ENCODE measurements around the gene ATP8B1.

DNA sequence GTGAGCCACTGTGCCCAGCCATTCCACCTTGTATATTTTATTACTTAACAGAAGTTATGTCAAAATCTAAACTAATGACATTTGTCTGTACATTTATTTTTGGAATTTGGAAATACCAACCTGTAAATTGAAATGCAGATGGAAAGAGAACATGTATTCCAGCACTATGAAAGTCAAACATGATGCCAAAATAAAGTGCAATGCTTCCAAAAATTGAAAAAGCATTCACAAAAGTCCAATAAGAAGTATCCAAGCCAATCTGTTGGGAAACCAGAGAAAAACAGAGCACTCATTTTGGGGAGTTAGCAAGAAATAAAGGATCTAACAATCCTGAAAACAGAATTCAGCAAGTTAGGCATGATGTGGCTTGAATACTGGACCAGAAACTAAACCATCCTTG lies 151.2 kb downstream of the ATP8B1 start:
- TF ChIP-seq, protein P1, sequence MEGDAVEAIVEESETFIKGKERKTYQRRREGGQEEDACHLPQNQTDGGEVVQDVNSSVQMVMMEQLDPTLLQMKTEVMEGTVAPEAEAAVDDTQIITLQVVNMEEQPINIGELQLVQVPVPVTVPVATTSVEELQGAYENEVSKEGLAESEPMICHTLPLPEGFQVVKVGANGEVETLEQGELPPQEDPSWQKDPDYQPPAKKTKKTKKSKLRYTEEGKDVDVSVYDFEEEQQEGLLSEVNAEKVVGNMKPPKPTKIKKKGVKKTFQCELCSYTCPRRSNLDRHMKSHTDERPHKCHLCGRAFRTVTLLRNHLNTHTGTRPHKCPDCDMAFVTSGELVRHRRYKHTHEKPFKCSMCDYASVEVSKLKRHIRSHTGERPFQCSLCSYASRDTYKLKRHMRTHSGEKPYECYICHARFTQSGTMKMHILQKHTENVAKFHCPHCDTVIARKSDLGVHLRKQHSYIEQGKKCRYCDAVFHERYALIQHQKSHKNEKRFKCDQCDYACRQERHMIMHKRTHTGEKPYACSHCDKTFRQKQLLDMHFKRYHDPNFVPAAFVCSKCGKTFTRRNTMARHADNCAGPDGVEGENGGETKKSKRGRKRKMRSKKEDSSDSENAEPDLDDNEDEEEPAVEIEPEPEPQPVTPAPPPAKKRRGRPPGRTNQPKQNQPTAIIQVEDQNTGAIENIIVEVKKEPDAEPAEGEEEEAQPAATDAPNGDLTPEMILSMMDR (conservative IDR thresholded peaks at IDR 0.05; ENCODE audit: low read depth, low read length), result no peak
- TF ChIP-seq MXI1 (IDR thresholded peaks at IDR 0.05; ENCODE audit: borderline replicate concordance, low read depth, low read length) (no peak), POLR2A (IDR thresholded peaks at IDR 0.05; ENCODE audit: low read depth, low read length) (no peak), RFX5 (IDR thresholded peaks at IDR 0.05; ENCODE audit: low read depth, low read length) (no peak), BHLHE40 (IDR thresholded peaks at IDR 0.05; ENCODE audit: low read depth, low read length) (no peak), CEBPB (IDR thresholded peaks at IDR 0.05; ENCODE audit: low read depth, low read length) (no peak), CHD1 (IDR thresholded peaks at IDR 0.05; ENCODE audit: low read depth, low read length) (no peak), MAZ (IDR thresholded peaks at IDR 0.05; ENCODE audit: borderline replicate concordance, low read depth, low read length) (no peak), RAD21 (IDR thresholded peaks at IDR 0.05; ENCODE audit: low read length) (no peak), FOS (IDR thresholded peaks at IDR 0.05; ENCODE audit: low read depth, low read length) (no peak)
- TF ChIP-seq, protein P2, sequence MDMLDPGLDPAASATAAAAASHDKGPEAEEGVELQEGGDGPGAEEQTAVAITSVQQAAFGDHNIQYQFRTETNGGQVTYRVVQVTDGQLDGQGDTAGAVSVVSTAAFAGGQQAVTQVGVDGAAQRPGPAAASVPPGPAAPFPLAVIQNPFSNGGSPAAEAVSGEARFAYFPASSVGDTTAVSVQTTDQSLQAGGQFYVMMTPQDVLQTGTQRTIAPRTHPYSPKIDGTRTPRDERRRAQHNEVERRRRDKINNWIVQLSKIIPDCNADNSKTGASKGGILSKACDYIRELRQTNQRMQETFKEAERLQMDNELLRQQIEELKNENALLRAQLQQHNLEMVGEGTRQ (IDR thresholded peaks at IDR 0.05; ENCODE audit: low read depth, low read length), result no peak
- TF ChIP-seq, protein P3, sequence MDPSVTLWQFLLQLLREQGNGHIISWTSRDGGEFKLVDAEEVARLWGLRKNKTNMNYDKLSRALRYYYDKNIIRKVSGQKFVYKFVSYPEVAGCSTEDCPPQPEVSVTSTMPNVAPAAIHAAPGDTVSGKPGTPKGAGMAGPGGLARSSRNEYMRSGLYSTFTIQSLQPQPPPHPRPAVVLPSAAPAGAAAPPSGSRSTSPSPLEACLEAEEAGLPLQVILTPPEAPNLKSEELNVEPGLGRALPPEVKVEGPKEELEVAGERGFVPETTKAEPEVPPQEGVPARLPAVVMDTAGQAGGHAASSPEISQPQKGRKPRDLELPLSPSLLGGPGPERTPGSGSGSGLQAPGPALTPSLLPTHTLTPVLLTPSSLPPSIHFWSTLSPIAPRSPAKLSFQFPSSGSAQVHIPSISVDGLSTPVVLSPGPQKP (IDR thresholded peaks at IDR 0.05; ENCODE audit: borderline replicate concordance, low read depth, low read length), result no peak
